ENCODE data around the gene BACE2. TPM values are rescaled to one million over a fixed set of nuclear protein-coding genes. Genes with fewer than 3 reads are reported as not detected.

BACE2 gene
- polyA plus RNA-seq, 1 donor from 2014 or later: 0.32 TPM

DNA sequence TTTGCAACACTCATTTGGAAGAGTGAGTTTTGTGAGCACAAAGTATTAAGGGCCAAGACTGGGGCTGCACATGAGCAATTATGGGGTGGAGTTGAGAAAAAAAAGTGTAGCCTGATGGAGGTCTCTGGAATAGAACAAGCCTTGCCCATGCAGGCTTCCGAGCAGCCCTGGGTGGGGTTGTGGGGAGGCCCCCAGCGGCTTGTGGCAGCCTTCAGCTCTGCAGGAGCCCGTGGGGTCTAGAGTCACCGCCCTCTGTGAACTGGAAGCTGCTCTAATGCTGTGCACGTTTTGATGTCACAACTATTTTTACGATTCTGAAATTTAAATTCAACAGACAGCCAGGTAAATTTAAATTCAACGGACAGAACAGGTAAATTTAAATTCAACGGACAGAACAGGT, 58.9 kb downstream of the BACE2 start:
- Histone ChIP-seq H3K27me3 (ENCODE audit: insufficient read depth, low read depth, low read length) (no peaks in the 10 kb centered on the region), H3K4me2 (ENCODE audit: low read length) (no peak overlapping the region), H3K36me3 (ENCODE audit: insufficient read depth, low read length) (no peaks in the 10 kb centered on the region), H3K9ac (ENCODE audit: low read length) (no peak overlapping the region), H2AFZ (ENCODE audit: low read depth, low read length) (no peak overlapping the region), H3K9me3 (ENCODE audit: low read length) (no peaks in the 10 kb centered on the region), H3K9me2 (ENCODE audit: insufficient read depth, low read length) (no peaks in the 10 kb centered on the region), H3K27ac (ENCODE audit: low read length) (no peak overlapping the region), H4K20me1 (ENCODE audit: insufficient read depth) (no peaks in the 10 kb centered on the region), H3F3A (ENCODE audit: insufficient read depth, low read length, poor library complexity, severe bottlenecking) (no peaks in the 10 kb centered on the region), H3K4me3 (ENCODE audit: low read length) (no peak overlapping the region), H3K79me2 (replicated peaks; ENCODE audit: insufficient read depth, low read length) (no peaks in the 10 kb centered on the region)
- TF ChIP-seq EP300 (conservative IDR thresholded peaks at IDR 0.05; ENCODE audit: poor library complexity, severe bottlenecking) (no peak), POLR2AphosphoS5 (IDR thresholded peaks at IDR 0.05) (no peak), RAD21 (conservative IDR thresholded peaks at IDR 0.05) (no peak), CTCF (IDR thresholded peaks at IDR 0.05; ENCODE audit: poor library complexity, severe bottlenecking) (no peak), MXI1 (conservative IDR thresholded peaks at IDR 0.05; ENCODE audit: poor library complexity, severe bottlenecking) (no peak), EZH2 (IDR thresholded peaks at IDR 0.05; ENCODE audit: borderline replicate concordance, insufficient read depth, low read length, poor library complexity, severe bottlenecking) (no peak), SMC3 (conservative IDR thresholded peaks at IDR 0.05; ENCODE audit: poor library complexity) (no peak)
- TF ChIP-seq, protein P1, sequence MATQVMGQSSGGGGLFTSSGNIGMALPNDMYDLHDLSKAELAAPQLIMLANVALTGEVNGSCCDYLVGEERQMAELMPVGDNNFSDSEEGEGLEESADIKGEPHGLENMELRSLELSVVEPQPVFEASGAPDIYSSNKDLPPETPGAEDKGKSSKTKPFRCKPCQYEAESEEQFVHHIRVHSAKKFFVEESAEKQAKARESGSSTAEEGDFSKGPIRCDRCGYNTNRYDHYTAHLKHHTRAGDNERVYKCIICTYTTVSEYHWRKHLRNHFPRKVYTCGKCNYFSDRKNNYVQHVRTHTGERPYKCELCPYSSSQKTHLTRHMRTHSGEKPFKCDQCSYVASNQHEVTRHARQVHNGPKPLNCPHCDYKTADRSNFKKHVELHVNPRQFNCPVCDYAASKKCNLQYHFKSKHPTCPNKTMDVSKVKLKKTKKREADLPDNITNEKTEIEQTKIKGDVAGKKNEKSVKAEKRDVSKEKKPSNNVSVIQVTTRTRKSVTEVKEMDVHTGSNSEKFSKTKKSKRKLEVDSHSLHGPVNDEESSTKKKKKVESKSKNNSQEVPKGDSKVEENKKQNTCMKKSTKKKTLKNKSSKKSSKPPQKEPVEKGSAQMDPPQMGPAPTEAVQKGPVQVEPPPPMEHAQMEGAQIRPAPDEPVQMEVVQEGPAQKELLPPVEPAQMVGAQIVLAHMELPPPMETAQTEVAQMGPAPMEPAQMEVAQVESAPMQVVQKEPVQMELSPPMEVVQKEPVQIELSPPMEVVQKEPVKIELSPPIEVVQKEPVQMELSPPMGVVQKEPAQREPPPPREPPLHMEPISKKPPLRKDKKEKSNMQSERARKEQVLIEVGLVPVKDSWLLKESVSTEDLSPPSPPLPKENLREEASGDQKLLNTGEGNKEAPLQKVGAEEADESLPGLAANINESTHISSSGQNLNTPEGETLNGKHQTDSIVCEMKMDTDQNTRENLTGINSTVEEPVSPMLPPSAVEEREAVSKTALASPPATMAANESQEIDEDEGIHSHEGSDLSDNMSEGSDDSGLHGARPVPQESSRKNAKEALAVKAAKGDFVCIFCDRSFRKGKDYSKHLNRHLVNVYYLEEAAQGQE (IDR thresholded peaks at IDR 0.05; ENCODE audit: borderline replicate concordance): no peak

DNA sequence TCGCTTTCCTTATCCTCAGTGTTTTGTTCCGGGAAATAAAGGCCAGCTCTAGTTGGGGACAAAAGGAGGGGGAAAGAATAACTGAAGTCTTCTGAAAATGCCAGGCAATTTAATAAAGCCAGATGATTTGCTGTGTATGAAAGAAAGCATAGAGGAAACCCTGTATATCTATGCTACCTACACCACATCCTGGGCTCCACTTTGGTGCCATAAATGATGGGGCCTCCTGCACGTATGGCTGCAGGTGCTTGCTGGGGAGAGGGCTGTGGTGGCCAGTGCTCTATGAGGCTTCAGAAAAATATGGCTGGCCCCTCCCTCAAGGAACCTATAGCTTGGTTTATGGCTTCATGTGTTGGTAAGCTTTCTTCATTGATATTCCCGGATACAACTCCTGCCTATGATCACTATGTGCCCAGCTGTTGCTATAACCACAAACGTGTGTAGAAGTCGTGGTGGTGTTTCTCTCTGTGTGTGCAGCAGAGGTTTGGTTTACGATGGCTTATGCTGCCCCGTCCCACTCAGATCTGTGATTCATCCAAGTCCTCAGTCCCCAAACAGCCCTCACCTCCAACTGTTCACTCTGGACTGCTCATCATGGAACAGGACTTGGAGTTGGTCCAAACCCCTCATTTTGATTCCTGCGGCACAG, 59.5 kb downstream of the BACE2 start:
- Histone ChIP-seq H3K4me3 (ENCODE audit: low read length) (no peak overlapping the region), H3K79me2 (replicated peaks; ENCODE audit: insufficient read depth, low read length) (no peaks in the 10 kb centered on the region), H3K4me2 (ENCODE audit: low read length) (no peak overlapping the region), H3K9ac (ENCODE audit: low read length) (no peak overlapping the region), H2AFZ (ENCODE audit: low read depth, low read length) (no peak overlapping the region), H3K9me2 (ENCODE audit: insufficient read depth, low read length) (no peaks in the 10 kb centered on the region), H4K20me1 (ENCODE audit: insufficient read depth) (no peaks in the 10 kb centered on the region), H3K27ac (ENCODE audit: low read length) (no peak overlapping the region), H3K27me3 (ENCODE audit: insufficient read depth, low read depth, low read length) (no peaks in the 10 kb centered on the region), H3K36me3 (ENCODE audit: insufficient read depth, low read length) (no peaks in the 10 kb centered on the region), H3K9me3 (ENCODE audit: low read length) (no peaks in the 10 kb centered on the region), H3F3A (ENCODE audit: insufficient read depth, low read length, poor library complexity, severe bottlenecking) (no peaks in the 10 kb centered on the region)
- TF ChIP-seq, protein P1 (IDR thresholded peaks at IDR 0.05; ENCODE audit: borderline replicate concordance): no peak
- no peak for TF ChIP-seq EP300 (conservative IDR thresholded peaks at IDR 0.05; ENCODE audit: poor library complexity, severe bottlenecking)
- TF ChIP-seq SMC3 (conservative IDR thresholded peaks at IDR 0.05; ENCODE audit: poor library complexity): no peak
- no peak for TF ChIP-seq POLR2AphosphoS5 (IDR thresholded peaks at IDR 0.05)
- TF ChIP-seq MXI1 (conservative IDR thresholded peaks at IDR 0.05; ENCODE audit: poor library complexity, severe bottlenecking): no peak
- no peak for TF ChIP-seq EZH2 (IDR thresholded peaks at IDR 0.05; ENCODE audit: borderline replicate concordance, insufficient read depth, low read length, poor library complexity, severe bottlenecking)
- TF ChIP-seq TAF1 (IDR thresholded peaks at IDR 0.05; ENCODE audit: low read depth): no peak
- TF ChIP-seq CTCF (IDR thresholded peaks at IDR 0.05; ENCODE audit: poor library complexity, severe bottlenecking): no peak
- no peak for TF ChIP-seq RAD21 (conservative IDR thresholded peaks at IDR 0.05)
